NCI-H748 treated with DMSO at 0.1 percent for 48 hours (cell line): ENCODE data around the gene UAP1L1.
"Not testable (repeated sequence)": the region's sequence is repeated elsewhere in the genome, so short reads cannot be mapped to it uniquely, and the experiment has no call there.

Source experiments
- DNase-seq: peaks from one replicate; lab custom pipeline; 2025; lab: John Stamatoyannopoulos, UW

UAP1L1 gene

GRCh38 chr9:137077010-137077747 lies at the start of gene UAP1L1:
UAP1L1 (plus strand) TSS chr9:137077517; CDS start chr9:137077533, 16 bp downstream.
- DNase-seq = no peak

- peak; percentile 29 for DNase-seq
Observed at GRCh38 chr9:137028263-137029057, 48.9 kb upstream of the UAP1L1 start.

- peak; percentile 29 for DNase-seq
Observed at GRCh38 chr9:137029058-137029936, 48.0 kb upstream of the UAP1L1 start.

GRCh38 chr9:137030006-137030405 lies 47.3 kb upstream of the UAP1L1 start:
- DNase-seq = no peak

- no peak for DNase-seq
Observed at GRCh38 chr9:137030538-137031527, 46.5 kb upstream of the UAP1L1 start.

- no peak for DNase-seq
Observed at GRCh38 chr9:137031904-137032640, 45.2 kb upstream of the UAP1L1 start, which contains the start of gene FUT7. FUT7 (minus strand) TSS chr9:137032088; CDS start chr9:137031991, 97 bp downstream.

- no peak for DNase-seq
Observed at GRCh38 chr9:137032858-137033257, 44.5 kb upstream of the UAP1L1 start.

- DNase-seq = not testable (repeated sequence)
Observed at GRCh38 chr9:137033481-137033880, 43.8 kb upstream of the UAP1L1 start.

GRCh38 chr9:137034039-137034708 lies 43.1 kb upstream of the UAP1L1 start:
- DNase-seq = no peak

- DNase-seq = peak; percentile 65
Observed at GRCh38 chr9:137034709-137035506, 42.4 kb upstream of the UAP1L1 start.

- no peak for DNase-seq
Observed at GRCh38 chr9:137035507-137035834, 41.8 kb upstream of the UAP1L1 start.

GRCh38 chr9:137035937-137036336 lies 41.4 kb upstream of the UAP1L1 start:
- DNase-seq = no peak

- no peak for DNase-seq
Observed at GRCh38 chr9:137037035-137037434, 40.3 kb upstream of the UAP1L1 start.

- no peak for DNase-seq
Observed at GRCh38 chr9:137037483-137037882, 39.8 kb upstream of the UAP1L1 start.

- DNase-seq = no peak
Observed at GRCh38 chr9:137038916-137039315, 38.4 kb upstream of the UAP1L1 start.

- DNase-seq = no peak
Observed at GRCh38 chr9:137039611-137040366, 37.5 kb upstream of the UAP1L1 start.

GRCh38 chr9:137040568-137040967 lies 36.7 kb upstream of the UAP1L1 start:
- DNase-seq = no peak

GRCh38 chr9:137041124-137041523 lies 36.2 kb upstream of the UAP1L1 start:
- DNase-seq = no peak
